Measurements from ENCODE around the gene KRT9. TPM values are rescaled to one million over a fixed set of nuclear protein-coding genes. Genes with fewer than 3 reads are reported as not detected.

Gene KRT9
- total and polyA plus RNA-seq, 2 donors (not counting 3 experiments of a cell fraction or from before 2014, with no cell fraction given), result not detected

- FAIRE-seq (no peak), DNase-seq (ENCODE audit: low read depth, low spot score) (no peak)
- no peaks in the 10 kb centered on the region for H3K9me3 ChIP-seq (replicated peaks; ENCODE audit: control insufficient read depth, insufficient read depth, low read length)
- no peak overlapping the region for H3K9ac ChIP-seq (replicated peaks; ENCODE audit: extremely low read depth, insufficient read depth, low read length)
- H4K20me1 ChIP-seq (replicated peaks; ENCODE audit: control insufficient read depth, extremely low read depth, insufficient read depth, low read length), result no peaks in the 10 kb centered on the region
- intact Hi-C loops (cut with micrococcal nuclease), result no loop called here
- H3K4me2 ChIP-seq (ENCODE audit: insufficient read depth, low read length), result no peak overlapping the region
- ChIA-PET CTCF (interaction anchor here (1.2 to 2.0 kb wide), 4 partner anchors 10 to 622 kb away, joined by 3 to 25 read pairs (median 7); no protein-coding TSS in a partner anchor), POLR2A (no interaction called here)
- no peaks in the 10 kb centered on the region for H3K79me2 ChIP-seq (ENCODE audit: control insufficient read depth, insufficient read depth, low read length)
- dilution Hi-C loops (cut with MboI; ENCODE audit: extremely low pct_ligation_motif_present, low sequenced_read_pairs), result no loop called here
- peaks cover 29% of the 10 kb centered on the region for H3K4me1 ChIP-seq (ENCODE audit: control insufficient read depth, extremely low read depth, insufficient read depth, low read length)
- no peaks in the 10 kb centered on the region for H3K36me3 ChIP-seq (ENCODE audit: control insufficient read depth in 2 of 2, extremely low read depth in 1 of 2, insufficient read depth in 2 of 2, low read length in 2 of 2)
- H3K27me3 ChIP-seq (ENCODE audit: control insufficient read depth in 2 of 2, insufficient read depth in 2 of 2, low read length in 2 of 2), result no peaks in the 10 kb centered on the region
- no peak for TF ChIP-seq JUN (IDR thresholded peaks at IDR 0.05; ENCODE audit: borderline replicate concordance, insufficient read depth, insufficient read length, low read depth)
- TF ChIP-seq GATA2 (IDR thresholded peaks at IDR 0.05; ENCODE audit: insufficient read depth, insufficient read length, low read depth, low read length), result no peak
- TF ChIP-seq CTCF (IDR thresholded peaks at IDR 0.05; ENCODE audit: extremely low read depth in 1 of 2, insufficient read depth in 1 of 2, low read depth in 1 of 2, low read length in 2 of 2), result no peak
- no peak for TF ChIP-seq POLR2AphosphoS5 (IDR thresholded peaks at IDR 0.05; ENCODE audit: insufficient read depth, low read depth, low read length)
- no peak for TF ChIP-seq FOS (IDR thresholded peaks at IDR 0.05; ENCODE audit: borderline replicate concordance, insufficient read depth, low read length)
- no peak for TF ChIP-seq EZH2 (IDR thresholded peaks at IDR 0.05; ENCODE audit: borderline replicate concordance, low read depth, low read length, severe bottlenecking)
- no peak for TF ChIP-seq MYC (IDR thresholded peaks at IDR 0.05; ENCODE audit: low read depth, low read length)
- no peak for TF ChIP-seq MAX (IDR thresholded peaks at IDR 0.05; ENCODE audit: insufficient read depth, insufficient read length)
- H3K9me1 ChIP-seq (replicated peaks; ENCODE audit: control insufficient read depth, extremely low read depth, insufficient read depth, low read length), result no peaks in the 10 kb centered on the region
- no peak overlapping the region for H2AFZ ChIP-seq (ENCODE audit: low read depth, low read length)
- H3K27ac ChIP-seq (ENCODE audit: insufficient read depth, low read depth, low read length), result no peak overlapping the region
- H3K4me3 ChIP-seq (replicated peaks in 1 of 3; ENCODE audit: insufficient read depth in 1 of 3, low read depth in 1 of 3, low read length in 3 of 3), result no peak overlapping the region
- no TSS peak for BruUV-seq (replicated peaks)
Observed at GRCh38 chr17:41531993-41532392, 39.9 kb downstream of the KRT9 start.

Measured in endothelial cell of umbilical vein (primary cell).